ENCODE data around the gene SH3GL1. TPM values are rescaled to one million over a fixed set of nuclear protein-coding genes. Genes with fewer than 3 reads are reported as not detected.

Gene SH3GL1
- total and polyA plus RNA-seq, 2 of the 4 experiments (the other 2 are of a cell fraction), result 28.1 to 138 TPM

GRCh38 chr19:4338441-4339355 lies 61.6 kb downstream of the SH3GL1 start, which contains the start of gene STAP2:
STAP2 (minus strand) TSS chr19:4338827; CDS start chr19:4338753, 74 bp downstream.
- no TSS peak for BruUV-seq (replicated peaks)
- no peak for TF ChIP-seq MAFK (IDR thresholded peaks at IDR 0.05; ENCODE audit: low read depth, low read length)
- no peak for TF ChIP-seq CTCF (conservative IDR thresholded peaks at IDR 0.05; ENCODE audit: low read depth, low read length)
- TF ChIP-seq MAZ (IDR thresholded peaks at IDR 0.05; ENCODE audit: borderline replicate concordance, low read depth, low read length), result no peak
- no peak for TF ChIP-seq POLR2A (IDR thresholded peaks at IDR 0.05; ENCODE audit: low read depth, low read length)
- no peak for TF ChIP-seq RCOR1 (IDR thresholded peaks at IDR 0.05; ENCODE audit: insufficient replicate concordance, low read length)
- TF ChIP-seq RFX5 (IDR thresholded peaks at IDR 0.05; ENCODE audit: low read depth, low read length), result no peak
- no peak for TF ChIP-seq USF2 (IDR thresholded peaks at IDR 0.05; ENCODE audit: low read depth, low read length)
- TF ChIP-seq ELK1 (IDR thresholded peaks at IDR 0.05; ENCODE audit: borderline replicate concordance, low read depth, low read length), result no peak
- no peak for TF ChIP-seq MXI1 (IDR thresholded peaks at IDR 0.05; ENCODE audit: borderline replicate concordance, low read depth, low read length)
- no peak for TF ChIP-seq RAD21 (IDR thresholded peaks at IDR 0.05; ENCODE audit: low read length)
- TF ChIP-seq BHLHE40 (IDR thresholded peaks at IDR 0.05; ENCODE audit: low read depth, low read length), result no peak
- TF ChIP-seq SMC3 (IDR thresholded peaks at IDR 0.05; ENCODE audit: low read depth, low read length), result no peak
- TF ChIP-seq CHD1 (IDR thresholded peaks at IDR 0.05; ENCODE audit: low read depth, low read length), result no peak
- TF ChIP-seq NFE2L2 (IDR thresholded peaks at IDR 0.05; ENCODE audit: low read depth, low read length), result no peak

More at GRCh38 chr19:4338441-4339355, 61.6 kb downstream of the SH3GL1 start, which contains the start of gene STAP2:
- no peak within 1 kb of the TSS for H2BK15ac ChIP-seq (ENCODE audit: low read depth, low read length)
- H3K79me1 ChIP-seq (ENCODE audit: low read depth in 1 of 2, low read length in 2 of 2), result peaks cover 0 to 2% of the 10 kb centered on the region in 2 experiments; a peak in 2 of 4 replicates
- H3K36me3 ChIP-seq (ENCODE audit: control insufficient read depth, insufficient read depth, low read length), result no peaks in the 10 kb centered on the region
- H3K4me2 ChIP-seq (ENCODE audit: low read depth, low read length), result peak within 1 kb of the TSS; percentile 96
- WGBS, 2 experiments (ENCODE audit: extremely low coverage in 2 of 2, insufficient read length in 1 of 2), result 74% methylated on average over 9 of the region's 27 CpGs; no CpG with 5 or more reads in 1 of the 2 experiments
- H3K4ac ChIP-seq (ENCODE audit: low read depth, low read length), result peak within 1 kb of the TSS; percentile 90
- peak within 1 kb of the TSS; percentile 73 for H4K5ac ChIP-seq (ENCODE audit: low read depth, low read length)
- peak within 1 kb of the TSS; percentile 55 to 84 for H4K8ac ChIP-seq (ENCODE audit: low read depth in 2 of 2, low read length in 2 of 2)
- H3K27ac ChIP-seq (ENCODE audit: insufficient read depth, low read length), result 0 out of 2 replicates have a peak within 1 kb of the TSS, but pooled peaks have one; percentile 0
- H2BK5ac ChIP-seq (ENCODE audit: low read depth, low read length, poor library complexity, severe bottlenecking), result no peak within 1 kb of the TSS
- 0 out of 2 replicates have a peak, but pooled peaks cover 2% of the 10 kb centered on the region for H3K9me1 ChIP-seq (ENCODE audit: insufficient read depth, low read length)
- H2AK9ac ChIP-seq (replicated peaks; ENCODE audit: low read depth, low read length, poor library complexity), result peak within 1 kb of the TSS; percentile 84
- no peaks in the 10 kb centered on the region for H3K9me3 ChIP-seq (ENCODE audit: control insufficient read depth, insufficient read depth, low read length)
- ChIA-PET CTCF (no interaction called here), POLR2A (ENCODE audit: unreplicated experiment) (no interaction called here)
- 0 out of 2 replicates have a peak within 1 kb of the TSS, but pooled peaks have one; percentile 8 for H2BK120ac ChIP-seq (ENCODE audit: low read depth, low read length)
- dilution Hi-C loops (cut with HindIII; ENCODE audit: low sequenced_read_pairs, unreplicated experiment), result no loop called here
- no peak for ATAC-seq (ENCODE audit: low read depth)
- in situ Hi-C loops (cut with MboI; ENCODE audit: low sequenced_read_pairs), result no loop called here
- H3K9ac ChIP-seq (ENCODE audit: low read depth, low read length), result peak within 1 kb of the TSS; percentile 70
- H3K4me1 ChIP-seq (ENCODE audit: control insufficient read depth, insufficient read depth, low read length), result peaks cover 6% of the 10 kb centered on the region
- H3K56ac ChIP-seq (ENCODE audit: extremely low read depth, insufficient read depth, low read length), result no peak within 1 kb of the TSS
- H2BK20ac ChIP-seq (ENCODE audit: low read depth, low read length), result no peak within 1 kb of the TSS
- H4K91ac ChIP-seq (ENCODE audit: insufficient read depth, low read depth, low read length), result peak within 1 kb of the TSS; percentile 25
- peak within 1 kb of the TSS; percentile 97 for H2AFZ ChIP-seq (replicated peaks; ENCODE audit: low read length, poor library complexity)
- peak within 1 kb of the TSS; percentile 87 for H3K23ac ChIP-seq (ENCODE audit: low read depth, low read length)
- H3K27me3 ChIP-seq (ENCODE audit: control insufficient read depth, insufficient read depth, low read length), result no peaks in the 10 kb centered on the region
- no peaks in the 10 kb centered on the region for H4K20me1 ChIP-seq (ENCODE audit: insufficient read depth, low read length)
- peak within 1 kb of the TSS; percentile 20; the same call in 1 of the 2 replicates for H3K4me3 ChIP-seq (ENCODE audit: insufficient read depth, low read depth, low read length)
- no peak for DNase-seq
- H3K18ac ChIP-seq (ENCODE audit: low read depth, low read length), result peak within 1 kb of the TSS; percentile 17; the same call in 1 of the 2 replicates
- H2AK5ac ChIP-seq (ENCODE audit: low read depth, low read length), result no peak within 1 kb of the TSS
- peak within 1 kb of the TSS; percentile 39 for H3K14ac ChIP-seq (replicated peaks; ENCODE audit: low read depth, low read length)
- intact Hi-C loops (cut with micrococcal nuclease), result no loop called here

All from IMR-90 (cell line).